ENCODE measurements around the gene PRG3. TPM values are rescaled to one million over a fixed set of nuclear protein-coding genes. Genes with fewer than 3 reads are reported as not detected.

The PRG3 gene
- total RNA-seq, 1 experiment from 2014 or later, result not detected

- H3K36me3 ChIP-seq (ENCODE audit: low read depth), result no peaks in the 10 kb centered on the region
- H3K79me2 ChIP-seq (ENCODE audit: low read depth), result no peaks in the 10 kb centered on the region
- H3K9me2 ChIP-seq (ENCODE audit: insufficient read depth), result no peaks in the 10 kb centered on the region
- no peak overlapping the region for H3K27ac ChIP-seq
- H4K20me1 ChIP-seq (ENCODE audit: insufficient read depth), result no peaks in the 10 kb centered on the region
- no peak overlapping the region for H2AFZ ChIP-seq
- 0 out of 2 replicates have a peak, but pooled peaks cover 6% of the 10 kb centered on the region for H3K27me3 ChIP-seq (ENCODE audit: insufficient read depth, low read depth)
- intact Hi-C loops (cut with micrococcal nuclease; ENCODE audit: unreplicated experiment), result no loop called here
- ChIA-PET POLR2A (ENCODE audit: unreplicated experiment) (no interaction called here), CTCF (no interaction called here)
- H3K4me2 ChIP-seq, result no peak overlapping the region
- no peaks in the 10 kb centered on the region for H3K9me3 ChIP-seq (ENCODE audit: insufficient read depth, low read depth)
- no peak for DNase-seq
- H3F3A ChIP-seq (ENCODE audit: insufficient read depth, low read depth), result no peaks in the 10 kb centered on the region
- TF ChIP-seq EZH2 (IDR thresholded peaks at IDR 0.05; ENCODE audit: low read depth) (no peak), CTCF (conservative IDR thresholded peaks at IDR 0.05) (no peak)
- no TSS peak for BruUV-seq (replicated peaks)
- H3K4me1 ChIP-seq (replicated peaks; ENCODE audit: insufficient read depth), result no peaks in the 10 kb centered on the region
- H3K4me3 ChIP-seq, result no peak overlapping the region
Measured at GRCh38 chr11:57370941-57371340, 10.0 kb downstream of the PRG3 start.

- CTCF ChIA-PET, result no interaction called here
- no peaks in the 10 kb centered on the region for H3K4me1 ChIP-seq (replicated peaks; ENCODE audit: insufficient read depth)
- H3K4me3 ChIP-seq, result no peak overlapping the region
- no peaks in the 10 kb centered on the region for H3F3A ChIP-seq (ENCODE audit: insufficient read depth, low read depth)
- no peaks in the 10 kb centered on the region for H3K36me3 ChIP-seq (ENCODE audit: low read depth)
- no peaks in the 10 kb centered on the region for H3K9me3 ChIP-seq (ENCODE audit: insufficient read depth, low read depth)
- no peak overlapping the region for H3K4me2 ChIP-seq
- no peaks in the 10 kb centered on the region for H4K20me1 ChIP-seq (ENCODE audit: insufficient read depth)
- no peak overlapping the region for H3K27ac ChIP-seq
- H2AFZ ChIP-seq, result no peak overlapping the region
- POLR2A ChIA-PET (ENCODE audit: unreplicated experiment), result no interaction called here
- TF ChIP-seq EZH2 (IDR thresholded peaks at IDR 0.05; ENCODE audit: low read depth) (no peak), CTCF (conservative IDR thresholded peaks at IDR 0.05) (no peak)
- intact Hi-C loops (cut with micrococcal nuclease; ENCODE audit: unreplicated experiment), result no loop called here
- H3K27me3 ChIP-seq (ENCODE audit: insufficient read depth, low read depth), result 0 out of 2 replicates have a peak, but pooled peaks cover 13% of the 10 kb centered on the region
- no TSS peak for BruUV-seq (replicated peaks)
- no peaks in the 10 kb centered on the region for H3K79me2 ChIP-seq (ENCODE audit: low read depth)
- no peaks in the 10 kb centered on the region for H3K9me2 ChIP-seq (ENCODE audit: insufficient read depth)
- no peak for DNase-seq
Measured at GRCh38 chr11:57370251-57370650, 10.7 kb downstream of the PRG3 start.

GRCh38 chr11:57368845-57369232 is 12.1 kb downstream of the PRG3 start:
- Histone ChIP-seq H3K4me1 (replicated peaks; ENCODE audit: insufficient read depth) (no peaks in the 10 kb centered on the region), H3K9me3 (ENCODE audit: insufficient read depth, low read depth) (no peaks in the 10 kb centered on the region), H3K27ac (no peak overlapping the region), H3K36me3 (ENCODE audit: low read depth) (no peaks in the 10 kb centered on the region), H3K9me2 (ENCODE audit: insufficient read depth) (no peaks in the 10 kb centered on the region), H3F3A (ENCODE audit: insufficient read depth, low read depth) (no peaks in the 10 kb centered on the region), H3K4me3 (no peak overlapping the region), H3K4me2 (peak overlapping the region; percentile 23; the same call in 1 of the 2 replicates), H2AFZ (no peak overlapping the region), H3K79me2 (ENCODE audit: low read depth) (no peaks in the 10 kb centered on the region), H3K27me3 (ENCODE audit: insufficient read depth, low read depth) (peaks cover 22% of the 10 kb centered on the region; the same call in 1 of the 2 replicates), H4K20me1 (ENCODE audit: insufficient read depth) (no peaks in the 10 kb centered on the region)
- POLR2A ChIA-PET (ENCODE audit: unreplicated experiment), result no interaction called here
- BruUV-seq (replicated peaks), result no TSS peak
- no peak for TF ChIP-seq CTCF (conservative IDR thresholded peaks at IDR 0.05)
- TF ChIP-seq EZH2 (IDR thresholded peaks at IDR 0.05; ENCODE audit: low read depth), result no peak
- DNase-seq, result no peak
- intact Hi-C loops (cut with micrococcal nuclease; ENCODE audit: unreplicated experiment), result no loop called here
- CTCF ChIA-PET, result interaction anchor here (0.5 to 1.8 kb wide), 3 partner anchors 90 to 1283 kb away, joined by 3 to 4 read pairs (median 3); no protein-coding TSS in a partner anchor

Data from PC-9 (cell line).